ENCODE data around the gene DTHD1. TPM values are rescaled to one million over a fixed set of nuclear protein-coding genes. Genes with fewer than 3 reads are reported as not detected.

The DTHD1 gene
- total and polyA plus RNA-seq, 4 donors = 1.5 to 33.4 (median 9.1) TPM

GRCh38 chr4:36326476-36327029, 45.1 kb downstream of the DTHD1 start:
- H3K9ac ChIP-seq (ENCODE audit: insufficient read depth in 1 of 2, low read length in 2 of 2) = no peak overlapping the region
- H3K9me3 ChIP-seq (ENCODE audit: control insufficient read depth in 4 of 4, insufficient read depth in 3 of 4, low read length in 3 of 4) = no peaks in the 10 kb centered on the region
- 90 to 93% methylated on average over 4 of the region's 4 CpGs for WGBS, 2 donors
- no peaks in the 10 kb centered on the region for H3K36me3 ChIP-seq (ENCODE audit: control insufficient read depth in 4 of 4, insufficient read depth in 4 of 4, low read length in 4 of 4)
- no peak overlapping the region for H3K4me3 ChIP-seq
- no peak overlapping the region for H3K27ac ChIP-seq (ENCODE audit: low read depth in 1 of 2, low read length in 1 of 2)
- TF ChIP-seq CTCF (IDR thresholded peaks at IDR 0.05; ENCODE audit: control extremely low read depth, extremely low read depth) = no peak
- DNase-seq (no peak), ATAC-seq (ENCODE audit: insufficient read depth, low FRiP score) (no peak)
- H3K4me1 ChIP-seq (ENCODE audit: control insufficient read depth in 5 of 5, insufficient read depth in 5 of 5, low read length in 5 of 5) = no peaks in the 10 kb centered on the region
- H3K27me3 ChIP-seq (ENCODE audit: control insufficient read depth in 3 of 3, insufficient read depth in 3 of 3, low read length in 2 of 3) = no peaks in the 10 kb centered on the region

GRCh38 chr4:36327400-36327799, 46.0 kb downstream of the DTHD1 start:
- no peaks in the 10 kb centered on the region for H3K27me3 ChIP-seq (ENCODE audit: control insufficient read depth in 3 of 3, insufficient read depth in 3 of 3, low read length in 2 of 3)
- H3K27ac ChIP-seq (ENCODE audit: low read depth in 1 of 2, low read length in 1 of 2) = no peak overlapping the region
- WGBS, 2 donors = 73 to 77% methylated on average over 5 of the region's 5 CpGs
- DNase-seq (no peak), ATAC-seq (ENCODE audit: insufficient read depth, low FRiP score) (no peak)
- no peak overlapping the region for H3K4me3 ChIP-seq
- no peaks in the 10 kb centered on the region for H3K36me3 ChIP-seq (ENCODE audit: control insufficient read depth in 4 of 4, insufficient read depth in 4 of 4, low read length in 4 of 4)
- TF ChIP-seq CTCF (IDR thresholded peaks at IDR 0.05; ENCODE audit: control extremely low read depth, extremely low read depth) = no peak
- no peaks in the 10 kb centered on the region for H3K4me1 ChIP-seq (ENCODE audit: control insufficient read depth in 5 of 5, insufficient read depth in 5 of 5, low read length in 5 of 5)
- no peak overlapping the region for H3K9ac ChIP-seq (ENCODE audit: insufficient read depth in 1 of 2, low read length in 2 of 2)
- no peaks in the 10 kb centered on the region for H3K9me3 ChIP-seq (ENCODE audit: control insufficient read depth in 4 of 4, insufficient read depth in 3 of 4, low read length in 3 of 4)

GRCh38 chr4:36328130-36328529, 46.7 kb downstream of the DTHD1 start:
- no peak overlapping the region for H3K4me3 ChIP-seq
- WGBS, 2 donors = 68 to 78% methylated on average over 9 of the region's 9 CpGs
- no peaks in the 10 kb centered on the region for H3K27me3 ChIP-seq (ENCODE audit: control insufficient read depth in 3 of 3, insufficient read depth in 3 of 3, low read length in 2 of 3)
- H3K9me3 ChIP-seq (ENCODE audit: control insufficient read depth in 4 of 4, insufficient read depth in 3 of 4, low read length in 3 of 4) = no peaks in the 10 kb centered on the region
- no peak for TF ChIP-seq CTCF (IDR thresholded peaks at IDR 0.05; ENCODE audit: control extremely low read depth, extremely low read depth)
- H3K36me3 ChIP-seq (ENCODE audit: control insufficient read depth in 4 of 4, insufficient read depth in 4 of 4, low read length in 4 of 4) = no peaks in the 10 kb centered on the region
- no peak for ATAC-seq (ENCODE audit: insufficient read depth, low FRiP score)
- no peak overlapping the region for H3K9ac ChIP-seq (ENCODE audit: insufficient read depth in 1 of 2, low read length in 2 of 2)
- no peak overlapping the region for H3K27ac ChIP-seq (ENCODE audit: low read depth in 1 of 2, low read length in 1 of 2)
- no peaks in the 10 kb centered on the region for H3K4me1 ChIP-seq (ENCODE audit: control insufficient read depth in 5 of 5, insufficient read depth in 5 of 5, low read length in 5 of 5)
- DNase-seq = no peak

- H3K4me1 ChIP-seq (ENCODE audit: control insufficient read depth in 5 of 5, insufficient read depth in 5 of 5, low read length in 5 of 5) = no peaks in the 10 kb centered on the region
- no peaks in the 10 kb centered on the region for H3K27me3 ChIP-seq (ENCODE audit: control insufficient read depth in 3 of 3, insufficient read depth in 3 of 3, low read length in 2 of 3)
- H3K4me3 ChIP-seq = no peak overlapping the region
- no peak for DNase-seq
- no peaks in the 10 kb centered on the region for H3K36me3 ChIP-seq (ENCODE audit: control insufficient read depth in 4 of 4, insufficient read depth in 4 of 4, low read length in 4 of 4)
- 78 to 88% methylated on average over 2 of the region's 2 CpGs for WGBS, 2 donors
- no peaks in the 10 kb centered on the region for H3K9me3 ChIP-seq (ENCODE audit: control insufficient read depth in 4 of 4, insufficient read depth in 3 of 4, low read length in 3 of 4)
- no peak overlapping the region for H3K9ac ChIP-seq (ENCODE audit: insufficient read depth in 1 of 2, low read length in 2 of 2)
- ATAC-seq (ENCODE audit: insufficient read depth, low FRiP score) = no peak
- H3K27ac ChIP-seq (ENCODE audit: low read depth in 1 of 2, low read length in 1 of 2) = no peak overlapping the region
- no peak for TF ChIP-seq CTCF (IDR thresholded peaks at IDR 0.05; ENCODE audit: control extremely low read depth, extremely low read depth)
Measured at GRCh38 chr4:36329228-36329627, 47.8 kb downstream of the DTHD1 start.
